SK-N-SH treated with all-trans-retinoic acid at 6 μM for 48 hours (cell line): Measurements from ENCODE around the gene PIP4K2C.

Source experiments
- CREB5 ChIP-seq: fragments of 250-450 bp; sonication (Bioruptor Pico); IDR thresholded peaks from 2 replicates; pipeline ENCODE4 v1.5.1; 2020; ENCODE audit warnings: low read depth, mild to moderate bottlenecking, moderate library complexity
- ESRRG ChIP-seq: fragments of 250-450 bp; sonication (Bioruptor Pico); IDR thresholded peaks from 2 replicates; pipeline ENCODE4 v1.6.1; 2021; ENCODE audit warnings: mild to moderate bottlenecking
- ISL1 ChIP-seq: fragments of 250-450 bp; sonication (Bioruptor Pico); IDR thresholded peaks from 2 replicates; pipeline ENCODE4 v2.1.2; 2022; ENCODE audit warnings: mild to moderate bottlenecking, moderate library complexity
- POU6F1 ChIP-seq: fragments of 250-450 bp; sonication (Bioruptor Pico); IDR thresholded peaks from 2 replicates; pipeline ENCODE4 v1.8.0; 2021; ENCODE audit warnings: low read depth, mild to moderate bottlenecking, moderate library complexity, borderline replicate concordance
- RARB ChIP-seq: fragments of 250-450 bp; sonication (Bioruptor Pico); IDR thresholded peaks from 2 replicates; pipeline ENCODE4 v1.8.0; 2021; ENCODE audit warnings: mild to moderate bottlenecking, moderate library complexity
- TCF4 ChIP-seq: fragments of 250-450 bp; sonication (Bioruptor Pico); IDR thresholded peaks from 2 replicates; pipeline ENCODE4 v1.8.0; 2021; ENCODE audit warnings: mild to moderate bottlenecking, moderate library complexity, borderline replicate concordance
- TOX ChIP-seq: fragments of 250-450 bp; sonication (Bioruptor Pico); IDR thresholded peaks from 2 replicates; pipeline ENCODE4 v1.8.0; 2021; ENCODE audit warnings: mild to moderate bottlenecking, moderate library complexity, borderline replicate concordance
- TSHZ2 ChIP-seq: fragments of 250-450 bp; sonication (Bioruptor Pico); IDR thresholded peaks from 2 replicates; pipeline ENCODE4 v1.5.0; 2020; ENCODE audit warnings: mild to moderate bottlenecking, moderate library complexity
- ZC3H10 ChIP-seq: fragments of 250-450 bp; sonication (Bioruptor Pico); IDR thresholded peaks from 2 replicates; pipeline ENCODE4 v1.5.1; 2021; ENCODE audit warnings: mild to moderate bottlenecking, moderate library complexity
- ZNF70 ChIP-seq: fragments of 450-650 bp; formaldehyde crosslinking; IDR thresholded peaks from 2 replicates; pipeline ENCODE4 v1.5.0; 2020; ENCODE audit warnings: mild to moderate bottlenecking, moderate library complexity
- ZNF8 ChIP-seq: fragments of 450-650 bp; formaldehyde crosslinking; IDR thresholded peaks from 2 replicates; pipeline ENCODE4 v1.5.0; 2020; ENCODE audit warnings: mild to moderate bottlenecking, moderate library complexity
- TF ChIP-seq, protein P1 (sequence below): fragments of 250-450 bp; sonication (Bioruptor Pico); IDR thresholded peaks from 2 replicates; pipeline ENCODE4 v1.8.0; 2020; ENCODE audit warnings: mild to moderate bottlenecking, moderate library complexity, borderline replicate concordance
- TF ChIP-seq, protein P2 (sequence below): fragments of 250-450 bp; sonication (Bioruptor Pico); IDR thresholded peaks from 2 replicates; pipeline ENCODE4 v1.5.1; 2021; ENCODE audit warnings: mild to moderate bottlenecking, moderate library complexity

DNA sequence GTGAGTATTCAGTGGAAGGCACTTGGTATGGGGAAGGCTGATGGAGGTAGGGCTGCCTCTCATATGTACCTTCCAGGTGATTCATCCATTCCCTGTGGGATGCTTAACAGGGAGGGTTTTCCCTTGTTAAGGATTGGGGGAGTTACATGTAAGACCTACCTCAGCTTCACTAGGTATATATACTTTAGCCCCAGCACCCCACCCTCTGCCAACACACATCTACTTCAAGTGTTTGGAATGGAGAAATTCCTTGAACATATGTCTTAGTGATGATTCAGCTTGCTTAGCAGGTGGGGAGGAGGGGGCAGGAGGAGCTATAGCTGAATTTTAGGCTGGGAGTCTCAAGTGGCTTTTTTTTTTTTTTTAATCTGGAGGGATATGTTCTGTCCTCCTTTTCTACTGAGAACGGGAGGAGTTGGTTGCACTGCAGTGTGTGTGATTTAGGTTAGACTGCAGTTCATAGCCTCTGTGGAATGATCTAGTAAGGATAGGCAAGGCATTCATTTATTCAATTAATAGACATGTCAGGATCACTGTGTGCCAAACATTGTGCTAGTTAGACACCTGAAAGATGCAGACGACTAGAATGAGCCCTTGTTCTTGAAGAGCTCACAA, 1.7 kb downstream of the PIP4K2C start:
- TF ChIP-seq TSHZ2 (CRISPR knock-in tag) (no peak), ZNF70 (CRISPR knock-in tag) (no peak), TOX (CRISPR knock-in tag) (no peak), ZC3H10 (no peak), POU6F1 (CRISPR knock-in tag) (no peak), ISL1 (no peak), ESRRG (no peak), RARB (CRISPR knock-in tag) (no peak), CREB5 (CRISPR knock-in tag) (no peak), ZNF8 (no peak), TCF4 (CRISPR knock-in tag) (no peak)
- TF ChIP-seq, protein P1, sequence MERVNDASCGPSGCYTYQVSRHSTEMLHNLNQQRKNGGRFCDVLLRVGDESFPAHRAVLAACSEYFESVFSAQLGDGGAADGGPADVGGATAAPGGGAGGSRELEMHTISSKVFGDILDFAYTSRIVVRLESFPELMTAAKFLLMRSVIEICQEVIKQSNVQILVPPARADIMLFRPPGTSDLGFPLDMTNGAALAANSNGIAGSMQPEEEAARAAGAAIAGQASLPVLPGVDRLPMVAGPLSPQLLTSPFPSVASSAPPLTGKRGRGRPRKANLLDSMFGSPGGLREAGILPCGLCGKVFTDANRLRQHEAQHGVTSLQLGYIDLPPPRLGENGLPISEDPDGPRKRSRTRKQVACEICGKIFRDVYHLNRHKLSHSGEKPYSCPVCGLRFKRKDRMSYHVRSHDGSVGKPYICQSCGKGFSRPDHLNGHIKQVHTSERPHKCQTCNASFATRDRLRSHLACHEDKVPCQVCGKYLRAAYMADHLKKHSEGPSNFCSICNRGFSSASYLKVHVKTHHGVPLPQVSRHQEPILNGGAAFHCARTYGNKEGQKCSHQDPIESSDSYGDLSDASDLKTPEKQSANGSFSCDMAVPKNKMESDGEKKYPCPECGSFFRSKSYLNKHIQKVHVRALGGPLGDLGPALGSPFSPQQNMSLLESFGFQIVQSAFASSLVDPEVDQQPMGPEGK (CRISPR knock-in tag) = no peak
- TF ChIP-seq, protein P2, sequence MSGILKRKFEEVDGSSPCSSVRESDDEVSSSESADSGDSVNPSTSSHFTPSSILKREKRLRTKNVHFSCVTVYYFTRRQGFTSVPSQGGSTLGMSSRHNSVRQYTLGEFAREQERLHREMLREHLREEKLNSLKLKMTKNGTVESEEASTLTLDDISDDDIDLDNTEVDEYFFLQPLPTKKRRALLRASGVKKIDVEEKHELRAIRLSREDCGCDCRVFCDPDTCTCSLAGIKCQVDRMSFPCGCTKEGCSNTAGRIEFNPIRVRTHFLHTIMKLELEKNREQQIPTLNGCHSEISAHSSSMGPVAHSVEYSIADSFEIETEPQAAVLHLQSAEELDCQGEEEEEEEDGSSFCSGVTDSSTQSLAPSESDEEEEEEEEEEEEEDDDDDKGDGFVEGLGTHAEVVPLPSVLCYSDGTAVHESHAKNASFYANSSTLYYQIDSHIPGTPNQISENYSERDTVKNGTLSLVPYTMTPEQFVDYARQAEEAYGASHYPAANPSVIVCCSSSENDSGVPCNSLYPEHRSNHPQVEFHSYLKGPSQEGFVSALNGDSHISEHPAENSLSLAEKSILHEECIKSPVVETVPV (CRISPR knock-in tag) = no peak
